Head of caudate nucleus (tissue), 42 donors: ENCODE measurements around the gene CEP57L1.
"Not testable (repeated sequence)": the region's sequence is repeated elsewhere in the genome, so short reads cannot be mapped to it uniquely, and the experiment has no call there.

Source experiments
- DNase-seq, 42 donors: peaks; one replicate each; pipeline versions ENCODE4 v3.0.0 to v3.0.0-alpha.2; 2020 to 2021; ENCODE audit warnings: mixed read lengths in 7 of 42
- intact Hi-C: fragments of 100-400 bp; cut with DNase I; formaldehyde crosslinking; loops from one replicate; pipeline ENCODE4 v1.15.0; 2022

CEP57L1 gene

DNA sequence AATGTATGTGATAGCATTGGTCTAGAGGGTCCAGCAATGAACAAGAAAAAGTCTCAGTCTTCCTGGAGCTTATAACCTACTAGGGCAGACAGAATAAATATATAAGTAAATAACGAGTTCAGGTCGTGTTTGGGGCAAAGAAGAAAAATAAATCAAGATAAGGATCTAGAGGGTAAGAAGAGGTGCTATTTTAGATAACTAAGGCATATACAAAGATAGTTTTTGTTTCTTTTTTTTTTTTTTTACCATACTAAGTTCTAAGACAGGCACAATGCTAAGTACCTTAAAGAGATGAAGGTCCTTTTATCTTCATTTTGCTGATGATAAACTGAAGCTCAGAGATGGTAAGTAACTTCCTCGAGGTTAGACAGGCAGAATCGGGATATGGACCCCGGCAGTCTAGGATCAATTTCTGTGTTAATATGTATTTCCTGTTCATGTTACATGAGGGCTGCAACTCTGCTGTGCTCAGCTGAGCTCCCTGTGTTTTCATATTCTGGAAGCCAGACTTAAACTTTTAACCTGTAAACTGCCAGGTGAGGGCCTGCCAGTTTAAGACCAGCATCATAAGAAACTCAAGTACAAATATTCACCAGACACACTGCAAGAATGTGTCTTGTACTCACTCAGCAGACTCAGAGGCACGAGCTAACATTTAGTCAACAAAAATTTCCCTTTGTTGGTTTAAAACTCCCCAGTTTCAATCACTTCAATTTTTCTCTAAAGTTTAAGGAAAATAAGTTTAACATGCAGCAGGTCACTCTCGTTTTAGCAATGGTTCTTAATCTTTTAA, 24.0 kb upstream of the CEP57L1 start:
- no peak for DNase-seq
- intact Hi-C loops = loop anchor here (5.0 kb wide), 1 partner anchor 529 kb away; no protein-coding TSS in a partner anchor

DNA sequence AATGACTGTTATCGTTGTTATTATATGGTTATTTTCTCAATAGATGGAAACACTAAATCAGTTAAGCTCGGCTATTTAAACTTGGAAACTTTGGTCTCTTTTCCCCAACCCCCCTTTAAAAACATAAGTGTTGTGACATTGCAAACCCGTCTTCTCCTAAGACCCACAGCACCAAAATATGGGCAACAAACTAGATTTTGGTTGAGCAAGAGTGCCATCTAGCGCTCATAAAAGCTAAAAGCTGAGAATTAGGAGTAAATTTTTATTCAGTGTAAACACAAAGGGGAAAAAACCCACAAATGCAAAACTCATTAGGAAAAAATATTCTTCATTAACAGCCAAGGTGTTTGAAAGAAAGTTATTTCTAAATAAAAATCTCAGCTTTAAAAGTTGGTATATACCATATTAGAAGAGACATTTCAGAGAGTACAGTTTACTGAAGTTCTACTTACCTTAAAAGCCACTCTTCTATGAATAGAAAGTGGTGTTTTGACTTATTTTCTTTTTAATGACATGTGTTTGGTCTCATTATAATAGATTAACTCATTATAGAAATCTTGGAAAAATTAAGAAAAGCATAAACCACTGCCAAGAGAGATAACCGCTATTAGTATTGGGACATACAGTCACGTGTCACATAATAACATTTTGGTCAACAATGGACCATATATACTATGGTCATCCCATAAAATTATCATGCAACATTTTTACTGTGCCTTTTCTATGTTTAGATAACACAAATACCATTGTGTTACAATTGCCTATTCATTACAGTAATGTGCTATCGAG, 21.8 kb upstream of the CEP57L1 start:
- intact Hi-C loops = loop anchor here (5.0 kb wide), 1 partner anchor 531 kb away; no protein-coding TSS in a partner anchor
- DNase-seq = peak in 21 of 42 donors; percentile 20 to 84 (median 50)

GRCh38 chr6:109074133-109074415, 21.2 kb upstream of the CEP57L1 start:
- intact Hi-C loops = loop anchor here (5.0 kb wide), 1 partner anchor 532 kb away; no protein-coding TSS in a partner anchor
- DNase-seq = no peak

DNA sequence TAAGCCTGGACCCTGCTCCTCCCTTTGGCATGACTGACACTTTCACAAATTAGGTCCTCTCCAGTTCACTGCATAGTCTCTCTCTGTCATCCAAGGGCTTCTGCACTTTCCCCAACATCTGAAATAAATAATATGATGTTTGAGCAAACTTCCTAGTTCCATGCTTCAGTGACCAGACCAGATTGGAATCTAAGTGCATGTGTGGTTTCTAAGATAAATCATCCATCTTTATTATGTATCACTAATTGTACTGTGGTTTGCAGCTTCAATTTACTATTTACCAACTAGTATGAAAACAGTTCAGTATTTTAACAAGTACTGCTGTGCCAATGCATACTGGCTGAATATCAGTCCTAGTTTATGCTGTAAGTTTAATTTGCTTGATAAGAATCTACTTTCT, 19.4 kb upstream of the CEP57L1 start:
- DNase-seq = no peak
- intact Hi-C loops = no loop called here

DNA sequence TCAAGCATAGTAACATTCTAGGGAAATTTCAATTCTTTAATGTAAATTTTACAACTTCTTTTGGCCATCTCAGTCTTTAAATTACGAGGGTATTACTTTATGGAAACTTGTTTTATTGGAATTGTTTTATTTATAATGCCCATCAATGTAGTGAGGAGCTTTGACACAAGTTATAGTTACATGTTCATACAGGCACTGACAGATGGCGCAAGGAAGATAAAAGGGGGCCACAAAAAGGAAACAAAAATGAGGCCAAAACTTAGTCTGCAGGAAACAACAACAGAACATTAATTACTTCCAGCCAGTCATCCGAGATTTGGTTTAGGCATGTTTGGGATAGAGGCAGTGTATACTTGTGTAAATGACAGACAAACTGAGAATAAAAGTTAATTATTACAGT, 18.9 kb upstream of the CEP57L1 start:
- no peak for DNase-seq
- intact Hi-C loops = no loop called here

DNA sequence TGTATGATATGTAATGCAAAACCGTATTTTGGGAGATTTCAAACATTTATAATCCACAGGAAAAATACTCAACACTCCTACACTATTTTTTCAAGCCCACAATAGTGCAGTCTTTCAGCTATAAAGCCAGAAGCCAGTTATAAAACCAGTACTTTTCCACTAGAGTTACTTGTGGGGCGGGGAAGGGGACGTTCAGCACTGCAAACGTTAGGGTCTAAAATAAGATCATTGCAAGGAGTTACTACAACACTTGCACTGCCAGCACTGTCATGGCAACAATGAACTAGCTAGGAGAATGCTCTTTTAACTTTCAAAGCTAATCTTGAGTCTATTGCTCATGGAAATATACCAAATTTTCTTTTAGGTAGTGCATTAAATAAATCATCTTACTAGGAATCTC, 15.3 kb upstream of the CEP57L1 start:
- DNase-seq = peak in 40 of 42 donors; percentile 13 to 87 (median 54)
- intact Hi-C loops = no loop called here

- intact Hi-C loops = no loop called here
Observed at GRCh38 chr6:109081026-109081425, 14.3 kb upstream of the CEP57L1 start.

GRCh38 chr6:109081516-109082187, 13.7 kb upstream of the CEP57L1 start:
- DNase-seq = no peak
- intact Hi-C loops = no loop called here

More at GRCh38 chr6:109081026-109081425, 14.3 kb upstream of the CEP57L1 start:
- no peak for DNase-seq

- DNase-seq = peak in 1 of 42 donors; percentile 55
- intact Hi-C loops = no loop called here
Observed at GRCh38 chr6:109082188-109082577, 13.1 kb upstream of the CEP57L1 start.

DNA sequence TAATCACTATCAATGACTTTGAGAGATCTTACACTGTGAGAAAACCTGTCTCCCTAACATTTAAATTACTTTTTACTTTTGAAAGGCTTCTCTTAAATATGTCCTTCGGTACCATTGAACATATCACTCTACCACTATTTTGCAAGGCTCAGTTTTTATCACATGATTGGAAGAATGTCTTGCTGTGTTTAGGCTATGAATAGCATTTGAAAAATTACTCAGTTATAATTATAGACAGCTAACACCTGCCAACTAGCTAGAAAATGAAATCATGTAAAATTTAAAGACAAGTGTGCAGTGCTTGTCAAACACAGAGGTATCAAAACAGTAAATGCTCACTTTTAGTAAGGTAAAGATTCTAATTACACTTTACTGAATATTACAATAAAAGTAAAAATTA, 11.7 kb upstream of the CEP57L1 start:
- no peak for DNase-seq
- intact Hi-C loops = no loop called here

DNA sequence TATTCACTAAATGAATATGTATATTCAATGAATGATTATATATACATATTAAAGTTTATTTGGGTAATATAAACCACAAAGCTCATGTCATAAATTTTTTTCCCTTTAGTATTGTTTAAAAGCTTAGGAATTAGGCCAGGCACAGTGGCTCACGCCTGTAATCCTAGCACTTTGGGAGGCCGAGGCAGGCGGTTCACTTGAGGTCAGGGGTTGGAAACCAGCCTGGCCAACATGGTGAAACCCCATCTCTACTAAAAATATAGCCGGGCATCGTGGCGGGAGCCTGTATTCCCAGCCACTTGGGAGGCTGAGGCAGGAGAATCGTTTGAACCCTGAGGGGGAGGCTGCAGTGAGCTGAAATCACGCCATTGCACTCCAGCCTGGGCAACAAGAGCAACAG, 11.2 kb upstream of the CEP57L1 start:
- intact Hi-C loops, DNase-seq: not testable (repeated sequence)

GRCh38 chr6:109087661-109088264, 7.5 kb upstream of the CEP57L1 start:
- peak in 6 of 42 donors; percentile 8 to 54 (median 21) for DNase-seq
- intact Hi-C loops = no loop called here

- DNase-seq = no peak
- intact Hi-C loops = no loop called here
Observed at GRCh38 chr6:109088995-109089394, 6.3 kb upstream of the CEP57L1 start.

- intact Hi-C loops = loop anchor here (10.0 kb wide), 1 partner anchor 537 kb away; no protein-coding TSS in a partner anchor
Observed at GRCh38 chr6:109091314-109092024, 3.8 kb upstream of the CEP57L1 start.

GRCh38 chr6:109092074-109092473, 3.2 kb upstream of the CEP57L1 start:
- intact Hi-C loops = loop anchor here (10.0 kb wide), 1 partner anchor 537 kb away; no protein-coding TSS in a partner anchor
- DNase-seq = no peak

More at GRCh38 chr6:109091314-109092024, 3.8 kb upstream of the CEP57L1 start:
- DNase-seq = no peak

DNA sequence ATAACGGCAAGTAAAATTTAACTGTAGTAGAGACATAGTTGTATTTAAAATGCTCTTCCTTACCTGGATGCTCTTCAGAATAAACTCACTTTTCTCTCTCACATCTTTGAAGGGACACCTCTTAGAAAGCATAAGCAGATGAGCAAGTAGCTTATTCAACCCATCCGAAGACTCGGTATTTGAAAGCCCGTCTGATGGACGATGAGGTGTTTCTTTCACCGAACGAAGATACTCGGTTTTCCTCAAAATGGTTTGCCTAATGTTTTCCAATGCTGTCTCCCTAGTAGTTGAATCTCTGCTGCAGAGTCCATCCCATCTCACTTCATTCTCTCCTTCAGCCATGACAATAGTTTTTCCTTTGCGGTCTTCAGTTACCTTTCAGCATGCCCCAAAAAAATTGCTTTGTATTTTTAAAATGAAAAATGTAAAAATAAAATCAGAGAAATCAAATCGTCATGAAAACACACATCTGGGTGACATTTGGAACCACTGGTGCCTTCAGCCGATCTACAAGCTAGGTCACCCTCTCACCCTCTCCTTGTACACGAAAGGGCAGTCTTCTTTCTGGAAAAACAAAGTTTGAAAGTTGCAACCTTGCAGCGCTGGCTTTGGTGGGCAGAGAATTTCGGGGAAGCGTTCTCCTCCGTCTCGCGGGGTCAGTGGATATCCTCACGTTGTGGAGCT, 1.4 kb upstream of the CEP57L1 start:
- intact Hi-C loops = loop anchor here (10.0 kb wide), 1 partner anchor 539 kb away; no protein-coding TSS in a partner anchor
- peak in 2 of 42 donors; percentile 15 to 20 for DNase-seq

GRCh38 chr6:109094416-109095035, 781 bp upstream of the CEP57L1 start, which contains the start of gene SESN1:
Gene SESN1, minus strand, starts transcription at chr6:109094846. Its CDS starts 773 bp downstream, at chr6:109094073.
- peak; percentile 76 to 97 (median 91) for DNase-seq
- intact Hi-C loops = loop anchor here (1.0 to 10.0 kb wide), 2 partner anchors 288 to 540 kb away; partner anchors contain the start of gene CD164
